Pancreas (tissue), 10 donors: Measurements from ENCODE around the gene IL2RA. TPM values are rescaled to one million over a fixed set of nuclear protein-coding genes. Genes with fewer than 3 reads are reported as not detected.
"Not testable (repeated sequence)": the region's sequence is repeated elsewhere in the genome, so short reads cannot be mapped to it uniquely, and the experiment has no call there.

ENCODE experiments used
- ATAC-seq, 4 donors: fragments of 200-7000 bp; cut with Tn5 transposase; one replicate each; pipeline versions ENCODE4 v1.8.0 to v1.9.1; 2020; ENCODE audit warnings: mild to moderate bottlenecking in 4 of 4, moderate library complexity in 4 of 4
- DNase-seq, 6 donors: peaks; one replicate each; pipeline ENCODE4 v3.0.0-alpha.2; 2020
- FAIRE-seq: peaks from 2 replicates; lab custom pipeline; 2012; peaks lifted over from hg19 to GRCh38; lab: Jason Lieb, UNC
- H3K27ac ChIP-seq, 4 donors: fragments of 200-600 bp; sonication (generic); 1 replicate in 3 of 4; 2 replicates in 1 of 4; pipeline versions ENCODE4 v1.5.0 to v1.8.0; 2020
- H3K27me3 ChIP-seq, 4 donors: fragments of 200-600 bp; one replicate each; pipeline ENCODE4 v1.8.0; 2021
- H3K36me3 ChIP-seq, 3 donors: fragments of 200-600 bp; sonication (generic) in 1 of 3; one replicate each; pipeline versions ENCODE4 v1.5.0 to v1.8.0; 2020 to 2021
- H3K4me1 ChIP-seq, 3 donors: fragments of 200-600 bp; one replicate each; pipeline ENCODE4 v1.8.0; 2021
- H3K4me3 ChIP-seq, 4 donors: fragments of 200-600 bp; sonication (generic) in 2 of 4; one replicate each; pipeline versions ENCODE4 v1.5.0 to v1.8.0; 2020 to 2021
- H3K9me3 ChIP-seq, 4 donors: fragments of 200-600 bp; one replicate each; pipeline ENCODE4 v1.8.0; 2021
- WGBS, 2 donors: extraction: QIAGEN DNeasy Blood & Tissue Kit; methylation state at CpG; one replicate each; pipeline ENCODE4 v1.1.7; 2013; 5-methylcytosine and 5-hydroxymethylcytosine counted together
- intact Hi-C, 3 donors: fragments of 100-400 bp; cut with DNase I; formaldehyde crosslinking; loops; one replicate each; pipeline versions ENCODE4 v1.11.1 to v1.14.2; 2022
- polyA plus RNA-seq, 2 donors: library from polyadenylated mRNA; stranded (reverse); fragments of 200-250 nt; gene quantifications; one replicate each; pipeline ENCODE4 v1.2.3, GENCODE V29; 2013
- total RNA-seq, 6 donors: library from RNA; stranded (reverse); fragmentation: NEBNext Ultra II Directional in 4 of 6; extraction: Animal tissue kit (Norgen Biotek cat#: 25700) in 4 of 6; gene quantifications; one replicate each; pipeline versions ENCODE4 v1.2.1 to v1.2.4, GENCODE V29; 2021 to 2023
- TF ChIP-seq, protein P1 (sequence below), 4 donors: fragments of 200-600 bp; sonication (generic) in 3 of 4; IDR thresholded peaks; one replicate each; pipeline versions ENCODE4 v1.5.0 to v1.8.0; 2021; ENCODE audit warnings: antibody characterized with exemption in 4 of 4
- donor health status: healthy with polysubstance abuse.
- donor health status: DM: no; HTN: no; CAD: no; lungs with moderate emphysema.
- donor health status: DM: no; HTN: no; CAD: no.
- donor health status: control.
- donor health status: control.
- donor health status: Bipolar disorder and iron deficiency.
- donor health status: DM: yes; HTN: yes; CAD: no.
- donor health status: DM: no; HTN: no; CAD: no.
- donor health status: DM: no; HTN: no; CAD: no.
- donor health status: DM: yes; HTN: yes; CAD: no.

Gene IL2RA
- total and polyA plus RNA-seq, 8 donors = 0.11 to 1.1 (median 0.26) TPM; not detected in 2

DNA sequence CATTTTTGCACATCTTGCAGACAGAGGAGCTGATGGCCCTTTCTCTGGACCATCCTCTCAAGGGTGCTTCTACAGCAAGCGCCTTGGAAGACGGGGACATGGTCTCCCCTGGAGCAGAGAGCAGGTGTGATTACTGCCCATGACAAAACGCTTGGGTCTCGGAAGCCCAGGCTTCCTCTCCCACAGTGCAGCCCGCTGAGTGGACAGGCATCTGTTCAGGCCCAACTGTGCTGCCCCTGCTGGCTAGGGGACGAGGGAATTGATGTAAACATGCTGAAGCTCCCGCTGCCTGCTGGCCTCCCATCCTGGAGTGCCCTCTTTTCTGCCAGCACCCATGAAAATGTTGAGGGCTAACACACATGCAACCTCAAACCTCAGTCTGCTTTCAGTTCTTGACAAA lies 99.1 kb downstream of the IL2RA start:
- TF ChIP-seq, protein P1, sequence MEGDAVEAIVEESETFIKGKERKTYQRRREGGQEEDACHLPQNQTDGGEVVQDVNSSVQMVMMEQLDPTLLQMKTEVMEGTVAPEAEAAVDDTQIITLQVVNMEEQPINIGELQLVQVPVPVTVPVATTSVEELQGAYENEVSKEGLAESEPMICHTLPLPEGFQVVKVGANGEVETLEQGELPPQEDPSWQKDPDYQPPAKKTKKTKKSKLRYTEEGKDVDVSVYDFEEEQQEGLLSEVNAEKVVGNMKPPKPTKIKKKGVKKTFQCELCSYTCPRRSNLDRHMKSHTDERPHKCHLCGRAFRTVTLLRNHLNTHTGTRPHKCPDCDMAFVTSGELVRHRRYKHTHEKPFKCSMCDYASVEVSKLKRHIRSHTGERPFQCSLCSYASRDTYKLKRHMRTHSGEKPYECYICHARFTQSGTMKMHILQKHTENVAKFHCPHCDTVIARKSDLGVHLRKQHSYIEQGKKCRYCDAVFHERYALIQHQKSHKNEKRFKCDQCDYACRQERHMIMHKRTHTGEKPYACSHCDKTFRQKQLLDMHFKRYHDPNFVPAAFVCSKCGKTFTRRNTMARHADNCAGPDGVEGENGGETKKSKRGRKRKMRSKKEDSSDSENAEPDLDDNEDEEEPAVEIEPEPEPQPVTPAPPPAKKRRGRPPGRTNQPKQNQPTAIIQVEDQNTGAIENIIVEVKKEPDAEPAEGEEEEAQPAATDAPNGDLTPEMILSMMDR (IDR thresholded peaks at IDR 0.05) = no peak
- ATAC-seq (no peak), FAIRE-seq (no peak), DNase-seq (peak in 1 of 6 donors; percentile 15)
- intact Hi-C loops = no loop called here
- Histone ChIP-seq H3K9me3 (no peaks in the 10 kb centered on the region), H3K27ac (no peak overlapping the region), H3K4me3 (no peak overlapping the region), H3K4me1 (peaks cover 0 to 16% (median 4%) of the 10 kb centered on the region in 3 donors), H3K36me3 (peaks cover 0 to 26% (median 11%) of the 10 kb centered on the region in 3 donors), H3K27me3 (no peaks in the 10 kb centered on the region)
- WGBS, 2 donors = 90 to 96% methylated on average over 7 of the region's 7 CpGs

GRCh38 chr10:5962358-5962940 lies 99.7 kb downstream of the IL2RA start:
- H3K9me3 ChIP-seq, H3K4me3 ChIP-seq, H3K27me3 ChIP-seq, intact Hi-C loops, FAIRE-seq, H3K27ac ChIP-seq, ATAC-seq: not testable (repeated sequence)
- WGBS, 2 donors = 94 to 98% methylated on average over 10 of the region's 10 CpGs
- DNase-seq = peak in 1 of 6 donors; percentile 23
- Histone ChIP-seq H3K4me1 (peaks cover 0 to 16% (median 4%) of the 10 kb centered on the region in 3 donors), H3K36me3 (peaks cover 0 to 26% (median 11%) of the 10 kb centered on the region in 3 donors)

GRCh38 chr10:5961405-5962100 lies 100.6 kb downstream of the IL2RA start:
- Histone ChIP-seq H3K9me3 (no peaks in the 10 kb centered on the region), H3K4me1 (peaks cover 0 to 16% (median 4%) of the 10 kb centered on the region in 3 donors), H3K27me3 (no peaks in the 10 kb centered on the region), H3K36me3 (peaks cover 0 to 26% (median 11%) of the 10 kb centered on the region in 3 donors), H3K4me3 (no peak overlapping the region), H3K27ac (no peak overlapping the region)
- ATAC-seq (no peak), DNase-seq (peak in 1 of 6 donors; percentile 39), FAIRE-seq (no peak)
- TF ChIP-seq, protein P1 (IDR thresholded peaks at IDR 0.05) = no peak
- intact Hi-C loops = no loop called here
- 94 to 97% methylated on average over 29 of the region's 29 CpGs for whole genome bisulfite sequencing, 2 donors

- H3K4me3 ChIP-seq, ATAC-seq, FAIRE-seq, H3K27me3 ChIP-seq, H3K27ac ChIP-seq, intact Hi-C loops, H3K9me3 ChIP-seq: not testable (repeated sequence)
- Histone ChIP-seq H3K36me3 (peaks cover 0 to 26% (median 11%) of the 10 kb centered on the region in 3 donors), H3K4me1 (peaks cover 0 to 14% (median 4%) of the 10 kb centered on the region in 3 donors)
- WGBS, 2 donors = 96% methylated on average over 10 of the region's 10 CpGs
- peak in 1 of 6 donors; percentile 3 for DNase-seq
Measured at GRCh38 chr10:5960973-5961275, 101.2 kb downstream of the IL2RA start.

Other genes starting within 250 kb of the IL2RA start
- gene GDI2, start 248.9 kb downstream of the IL2RA start, total RNA-seq = 100 to 1,000 TPM; 112 to 171 (median 138) TPM
- gene GDI2, start 248.9 kb downstream of the IL2RA start, polyA plus RNA-seq = 10 to 100 TPM; 46.5 to 74.2 TPM
- gene ANKRD16, start 172.5 kb downstream of the IL2RA start, total RNA-seq = 1 to 10 TPM; 3.0 to 5.5 (median 4.1) TPM
- gene ANKRD16, start 172.5 kb downstream of the IL2RA start, polyA plus RNA-seq = 1 to 10 TPM; 5.0 to 5.1 TPM
- 10 to 100 TPM; 29.5 to 51.7 (median 35.2) TPM for gene FBH1, start 172.1 kb downstream of the IL2RA start, total RNA-seq
- gene FBH1, start 172.1 kb downstream of the IL2RA start, polyA plus RNA-seq = 10 to 100 TPM; 50.3 to 51.2 TPM
- gene IL15RA, start 84.8 kb downstream of the IL2RA start, total RNA-seq = 10 to 100 TPM in 3 of 6 donors, 1 to 10 TPM in 3; 6.9 to 14.3 (median 11.0) TPM
- 10 to 100 TPM in 1 of 2 donors, 1 to 10 TPM in 1; 10.0 to 12.2 TPM for gene IL15RA, start 84.8 kb downstream of the IL2RA start, polyA plus RNA-seq
- gene RBM17, start 26.7 kb upstream of the IL2RA start, total RNA-seq = 10 to 100 TPM; 31.0 to 52.7 (median 38.9) TPM
- gene RBM17, start 26.7 kb upstream of the IL2RA start, polyA plus RNA-seq = 100 to 1,000 TPM in 1 of 2 donors, 10 to 100 TPM in 1; 83.7 to 101 TPM
- gene PFKFB3, start 140.6 kb upstream of the IL2RA start, total RNA-seq = 10 to 100 TPM; 10.0 to 28.4 (median 18.2) TPM
- gene PFKFB3, start 140.6 kb upstream of the IL2RA start, polyA plus RNA-seq = 10 to 100 TPM; 10.9 to 11.8 TPM